Vagina (tissue), 2 donors: ENCODE results near the gene CD74.

Experiments used
- POLR2A ChIP-seq, 2 donors: fragments of 450-650 bp; IDR thresholded peaks; one replicate each; pipeline ENCODE4 v1.6.1; 2017; ENCODE audit warnings: antibody characterized with exemption in 2 of 2, mild to moderate bottlenecking in 2 of 2, moderate library complexity in 2 of 2
- TF ChIP-seq, protein P1 (sequence below), 3 experiments: fragments of 450-650 bp in 2 of 3; fragments of 200-600 bp in 1 of 3; sonication (generic) in 1 of 3; IDR thresholded peaks; one replicate each; pipeline ENCODE4 v1.5.1; 2017 to 2019; ENCODE audit warnings: antibody characterized with exemption in 3 of 3, mild to moderate bottlenecking in 2 of 3, moderate library complexity in 2 of 3

GRCh38 chr5:150395688-150395975, 17.1 kb downstream of the CD74 start:
- no peak for TF ChIP-seq POLR2A (IDR thresholded peaks at IDR 0.05)
- TF ChIP-seq, protein P1, sequence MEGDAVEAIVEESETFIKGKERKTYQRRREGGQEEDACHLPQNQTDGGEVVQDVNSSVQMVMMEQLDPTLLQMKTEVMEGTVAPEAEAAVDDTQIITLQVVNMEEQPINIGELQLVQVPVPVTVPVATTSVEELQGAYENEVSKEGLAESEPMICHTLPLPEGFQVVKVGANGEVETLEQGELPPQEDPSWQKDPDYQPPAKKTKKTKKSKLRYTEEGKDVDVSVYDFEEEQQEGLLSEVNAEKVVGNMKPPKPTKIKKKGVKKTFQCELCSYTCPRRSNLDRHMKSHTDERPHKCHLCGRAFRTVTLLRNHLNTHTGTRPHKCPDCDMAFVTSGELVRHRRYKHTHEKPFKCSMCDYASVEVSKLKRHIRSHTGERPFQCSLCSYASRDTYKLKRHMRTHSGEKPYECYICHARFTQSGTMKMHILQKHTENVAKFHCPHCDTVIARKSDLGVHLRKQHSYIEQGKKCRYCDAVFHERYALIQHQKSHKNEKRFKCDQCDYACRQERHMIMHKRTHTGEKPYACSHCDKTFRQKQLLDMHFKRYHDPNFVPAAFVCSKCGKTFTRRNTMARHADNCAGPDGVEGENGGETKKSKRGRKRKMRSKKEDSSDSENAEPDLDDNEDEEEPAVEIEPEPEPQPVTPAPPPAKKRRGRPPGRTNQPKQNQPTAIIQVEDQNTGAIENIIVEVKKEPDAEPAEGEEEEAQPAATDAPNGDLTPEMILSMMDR (IDR thresholded peaks at IDR 0.05): no peak
